ENCODE results near the gene PEX11B. TPM values are rescaled to one million over a fixed set of nuclear protein-coding genes. Genes with fewer than 3 reads are reported as not detected.

PEX11B gene
- total and polyA plus RNA-seq, 4 donors, result 35.0 to 52.0 (median 44.6) TPM

GRCh38 chr1:145884675-145885074 lies 33.8 kb downstream of the PEX11B start:
- H3K27me3 ChIP-seq (ENCODE audit: control insufficient read depth, insufficient read depth, low read length), result peaks cover 11% of the 10 kb centered on the region
- peaks cover 10% of the 10 kb centered on the region for H3K4me1 ChIP-seq (ENCODE audit: control insufficient read depth, insufficient read depth, low read length)
- no peaks in the 10 kb centered on the region for H3K9me3 ChIP-seq (ENCODE audit: control insufficient read depth, insufficient read depth, low read length)
- H3K36me3 ChIP-seq (ENCODE audit: control insufficient read depth, insufficient read depth, low read length), result no peaks in the 10 kb centered on the region
- no peak overlapping the region for H3K27ac ChIP-seq (ENCODE audit: low read depth, low read length)
- no peak overlapping the region for H3K4me3 ChIP-seq (ENCODE audit: low read depth, low read length)
- no peak for DNase-seq (ENCODE audit: low read depth in 4 of 6, low spot score in 6 of 6)
- WGBS (ENCODE audit: insufficient coverage), result 71% methylated on average over 1 of the region's 1 CpG

- Histone ChIP-seq H3K9me3 (ENCODE audit: control insufficient read depth, insufficient read depth, low read length) (no peaks in the 10 kb centered on the region), H3K27ac (ENCODE audit: low read depth, low read length) (no peak overlapping the region), H3K4me1 (ENCODE audit: control insufficient read depth, insufficient read depth, low read length) (no peaks in the 10 kb centered on the region), H3K4me3 (ENCODE audit: low read depth, low read length) (no peak overlapping the region), H3K36me3 (ENCODE audit: control insufficient read depth, insufficient read depth, low read length) (no peaks in the 10 kb centered on the region), H3K27me3 (ENCODE audit: control insufficient read depth, insufficient read depth, low read length) (peaks cover 6% of the 10 kb centered on the region)
- 30% methylated on average over 2 of the region's 5 CpGs for whole genome bisulfite sequencing (ENCODE audit: insufficient coverage)
- DNase-seq (ENCODE audit: low read depth in 4 of 6, low spot score in 6 of 6), result no peak
Observed at GRCh38 chr1:145879775-145880174, 38.7 kb downstream of the PEX11B start.

- Histone ChIP-seq H3K9me3 (ENCODE audit: control insufficient read depth, insufficient read depth, low read length) (no peaks in the 10 kb centered on the region), H3K27me3 (ENCODE audit: control insufficient read depth, insufficient read depth, low read length) (peaks cover 3% of the 10 kb centered on the region), H3K4me3 (ENCODE audit: low read depth, low read length) (no peak overlapping the region), H3K36me3 (ENCODE audit: control insufficient read depth, insufficient read depth, low read length) (no peaks in the 10 kb centered on the region), H3K27ac (ENCODE audit: low read depth, low read length) (no peak overlapping the region), H3K4me1 (ENCODE audit: control insufficient read depth, insufficient read depth, low read length) (no peaks in the 10 kb centered on the region)
- WGBS (ENCODE audit: insufficient coverage), result no CpG with 5 or more reads among the region's 2 CpGs
- no peak for DNase-seq (ENCODE audit: low read depth in 4 of 6, low spot score in 6 of 6)
Observed at GRCh38 chr1:145878724-145879123, 39.8 kb downstream of the PEX11B start.

DNA sequence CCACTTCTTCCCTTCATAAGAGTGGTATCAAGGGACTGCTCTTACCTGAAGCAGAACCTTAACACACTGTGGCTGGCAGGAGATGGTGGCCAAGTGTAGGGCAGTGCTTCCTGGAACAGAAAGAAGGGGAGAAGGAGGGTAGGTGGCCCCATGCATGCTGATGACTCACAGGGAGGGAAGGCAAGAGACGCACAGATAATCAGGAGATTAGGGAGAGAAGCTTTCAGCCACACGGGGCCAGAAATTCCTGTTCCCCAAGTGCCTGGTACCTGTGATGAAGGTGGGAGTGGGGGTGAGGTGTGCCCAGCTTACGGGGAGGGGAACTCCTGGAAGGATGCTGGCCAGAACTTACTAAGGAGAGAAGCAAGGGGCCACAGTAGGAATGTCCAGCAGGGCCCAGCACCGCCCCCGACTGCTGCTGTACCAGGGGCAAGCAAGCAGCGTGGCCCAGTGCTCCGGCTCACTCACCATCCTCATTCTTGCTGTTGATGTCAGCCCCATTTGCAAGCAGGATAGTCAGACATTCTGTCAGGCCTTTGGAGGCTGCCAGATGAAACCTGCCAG lies 40.5 kb downstream of the PEX11B start:
- DNase-seq (ENCODE audit: low read depth in 4 of 6, low spot score in 6 of 6), result no peak
- WGBS (ENCODE audit: insufficient coverage), result 83% methylated on average over 7 of the region's 7 CpGs

GRCh38 chr1:145874646-145875045 lies 43.9 kb downstream of the PEX11B start:
- DNase-seq (ENCODE audit: low read depth in 4 of 6, low spot score in 6 of 6), result no peak
- Histone ChIP-seq H3K27ac (ENCODE audit: low read depth, low read length) (no peak overlapping the region), H3K27me3 (ENCODE audit: control insufficient read depth, insufficient read depth, low read length) (no peaks in the 10 kb centered on the region), H3K36me3 (ENCODE audit: control insufficient read depth, insufficient read depth, low read length) (no peaks in the 10 kb centered on the region), H3K4me3 (ENCODE audit: low read depth, low read length) (no peak overlapping the region), H3K9me3 (ENCODE audit: control insufficient read depth, insufficient read depth, low read length) (no peaks in the 10 kb centered on the region), H3K4me1 (ENCODE audit: control insufficient read depth, insufficient read depth, low read length) (peaks cover 25% of the 10 kb centered on the region)
- WGBS (ENCODE audit: insufficient coverage), result 94% methylated on average over 11 of the region's 12 CpGs

More for the DNA sequence above, 40.5 kb downstream of the PEX11B start:
- Histone ChIP-seq H3K4me1 (ENCODE audit: control insufficient read depth, insufficient read depth, low read length) (peaks cover 6% of the 10 kb centered on the region), H3K9me3 (ENCODE audit: control insufficient read depth, insufficient read depth, low read length) (no peaks in the 10 kb centered on the region), H3K27me3 (ENCODE audit: control insufficient read depth, insufficient read depth, low read length) (no peaks in the 10 kb centered on the region), H3K27ac (ENCODE audit: low read depth, low read length) (no peak overlapping the region), H3K36me3 (ENCODE audit: control insufficient read depth, insufficient read depth, low read length) (no peaks in the 10 kb centered on the region), H3K4me3 (ENCODE audit: low read depth, low read length) (no peak overlapping the region)

GRCh38 chr1:145871994-145872924 lies 46.3 kb downstream of the PEX11B start:
- Histone ChIP-seq H3K36me3 (ENCODE audit: control insufficient read depth, insufficient read depth, low read length) (no peaks in the 10 kb centered on the region), H3K9me3 (ENCODE audit: control insufficient read depth, insufficient read depth, low read length) (no peaks in the 10 kb centered on the region), H3K4me1 (ENCODE audit: control insufficient read depth, insufficient read depth, low read length) (peaks cover 25% of the 10 kb centered on the region), H3K27me3 (ENCODE audit: control insufficient read depth, insufficient read depth, low read length) (no peaks in the 10 kb centered on the region), H3K4me3 (ENCODE audit: low read depth, low read length) (peak overlapping the region; percentile 48), H3K27ac (ENCODE audit: low read depth, low read length) (peak overlapping the region; percentile 89)
- peak in 3 of 6 donors; percentile 36 to 74 (median 72) for DNase-seq (ENCODE audit: low read depth in 4 of 6, low spot score in 6 of 6)
- 14% methylated on average over 47 of the region's 47 CpGs for WGBS (ENCODE audit: insufficient coverage)

GRCh38 chr1:145868232-145868631 lies 50.3 kb downstream of the PEX11B start:
- peaks cover 7% of the 10 kb centered on the region for H3K36me3 ChIP-seq (ENCODE audit: control insufficient read depth, insufficient read depth, low read length)
- 90% methylated on average over 2 of the region's 4 CpGs for WGBS (ENCODE audit: insufficient coverage)
- no peaks in the 10 kb centered on the region for H3K27me3 ChIP-seq (ENCODE audit: control insufficient read depth, insufficient read depth, low read length)
- DNase-seq (ENCODE audit: low read depth in 4 of 6, low spot score in 6 of 6), result no peak
- no peak overlapping the region for H3K27ac ChIP-seq (ENCODE audit: low read depth, low read length)
- H3K4me1 ChIP-seq (ENCODE audit: control insufficient read depth, insufficient read depth, low read length), result peaks cover 21% of the 10 kb centered on the region
- H3K4me3 ChIP-seq (ENCODE audit: low read depth, low read length), result no peak overlapping the region
- H3K9me3 ChIP-seq (ENCODE audit: control insufficient read depth, insufficient read depth, low read length), result no peaks in the 10 kb centered on the region

- no peaks in the 10 kb centered on the region for H3K9me3 ChIP-seq (ENCODE audit: control insufficient read depth, insufficient read depth, low read length)
- 69% methylated on average over 4 of the region's 5 CpGs for WGBS (ENCODE audit: insufficient coverage)
- H3K4me3 ChIP-seq (ENCODE audit: low read depth, low read length), result no peak overlapping the region
- peak in 1 of 6 donors; percentile 38 for DNase-seq (ENCODE audit: low read depth in 4 of 6, low spot score in 6 of 6)
- H3K27ac ChIP-seq (ENCODE audit: low read depth, low read length), result peak overlapping the region; percentile 37
- peaks cover 9% of the 10 kb centered on the region for H3K4me1 ChIP-seq (ENCODE audit: control insufficient read depth, insufficient read depth, low read length)
- peaks cover 7% of the 10 kb centered on the region for H3K36me3 ChIP-seq (ENCODE audit: control insufficient read depth, insufficient read depth, low read length)
- H3K27me3 ChIP-seq (ENCODE audit: control insufficient read depth, insufficient read depth, low read length), result no peaks in the 10 kb centered on the region
Observed at GRCh38 chr1:145863282-145864018, 55.1 kb downstream of the PEX11B start.

All from spinal cord (tissue), 10 donors.